GM21723 (cell line): ENCODE measurements around the gene FNDC3B.
A peak's percentile ranks its signal among the peaks of the same experiment; 100 is the strongest.

Experiments used
- ATAC-seq: cut with Tn5 transposase; IDR thresholded peaks from one replicate; pipeline ENCODE4 v1.9.1; 2021; ENCODE audit warnings: mild to moderate bottlenecking, moderate library complexity; ENCODE audit not compliant: unreplicated experiment

The FNDC3B gene

GRCh38 chr3:172071780-172072330 lies 32.5 kb downstream of the FNDC3B start:
- no peak for ATAC-seq

GRCh38 chr3:172072543-172072942 lies 33.2 kb downstream of the FNDC3B start:
- no peak for ATAC-seq

GRCh38 chr3:172073262-172073915 lies 34.0 kb downstream of the FNDC3B start:
- ATAC-seq = no peak

GRCh38 chr3:172074032-172074431 lies 34.7 kb downstream of the FNDC3B start:
- no peak for ATAC-seq

- no peak for ATAC-seq
These were observed 35.2 kb downstream of the FNDC3B start for GRCh38 chr3:172074586-172074985.

- ATAC-seq = no peak
These were observed 36.8 kb downstream of the FNDC3B start for GRCh38 chr3:172076212-172076611.

GRCh38 chr3:172077197-172077757 lies 37.9 kb downstream of the FNDC3B start:
- no peak for ATAC-seq

GRCh38 chr3:172078244-172078643 lies 38.9 kb downstream of the FNDC3B start:
- ATAC-seq = no peak

- ATAC-seq = no peak
These were observed 39.3 kb downstream of the FNDC3B start for GRCh38 chr3:172078721-172079120.

GRCh38 chr3:172079326-172079976 lies 40.1 kb downstream of the FNDC3B start:
- ATAC-seq = no peak

- ATAC-seq = no peak
These were observed 41.1 kb downstream of the FNDC3B start for GRCh38 chr3:172080503-172080902.

GRCh38 chr3:172082269-172082668 lies 42.9 kb downstream of the FNDC3B start:
- no peak for ATAC-seq

- ATAC-seq = no peak
These were observed 43.6 kb downstream of the FNDC3B start for GRCh38 chr3:172082820-172083513.

GRCh38 chr3:172083995-172084409 lies 44.6 kb downstream of the FNDC3B start:
- ATAC-seq = no peak

GRCh38 chr3:172084871-172085556 lies 45.6 kb downstream of the FNDC3B start:
- ATAC-seq = no peak

GRCh38 chr3:172085557-172085895 lies 46.1 kb downstream of the FNDC3B start:
- ATAC-seq = no peak

- ATAC-seq = no peak
These were observed 46.7 kb downstream of the FNDC3B start for GRCh38 chr3:172086071-172086470.

GRCh38 chr3:172087198-172087597 lies 47.8 kb downstream of the FNDC3B start:
- ATAC-seq = no peak

- ATAC-seq = peak; percentile 90
These were observed 48.5 kb downstream of the FNDC3B start for GRCh38 chr3:172087602-172088580.

- ATAC-seq = no peak
These were observed 49.9 kb downstream of the FNDC3B start for GRCh38 chr3:172089250-172089649.
